C1 segment of cervical spinal cord (tissue), 14 donors: ENCODE measurements around the gene CHID1.

Experiments used
- DNase-seq, 14 donors: peaks; one replicate each; lab custom pipeline; 2025; lab: John Stamatoyannopoulos, UW

Gene CHID1

GRCh38 chr11:933142-933851 is 22.7 kb upstream of the CHID1 start:
- DNase-seq = no peak

DNA sequence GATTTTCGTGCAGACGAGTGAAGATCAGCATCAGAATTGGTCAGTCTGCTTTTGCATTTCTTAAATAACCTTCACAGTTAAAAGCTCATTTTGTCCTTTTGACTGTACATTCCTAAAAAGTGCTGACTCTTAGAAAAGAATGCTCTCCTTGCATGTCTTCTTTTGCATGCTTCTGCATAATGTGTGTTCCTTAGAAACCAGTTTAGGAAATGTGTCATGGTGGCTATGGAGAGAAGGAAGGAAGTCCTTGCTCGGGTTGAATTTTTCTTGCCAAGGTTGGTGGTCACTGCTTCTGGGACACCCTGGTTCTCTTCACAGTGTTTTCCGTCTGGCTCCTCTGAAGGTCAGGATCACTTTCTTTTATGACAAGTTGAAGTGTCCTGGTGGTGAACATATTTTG is 21.8 kb upstream of the CHID1 start:
- no peak for DNase-seq

- DNase-seq = no peak
These were observed 20.8 kb upstream of the CHID1 start for GRCh38 chr11:931385-931784.

DNA sequence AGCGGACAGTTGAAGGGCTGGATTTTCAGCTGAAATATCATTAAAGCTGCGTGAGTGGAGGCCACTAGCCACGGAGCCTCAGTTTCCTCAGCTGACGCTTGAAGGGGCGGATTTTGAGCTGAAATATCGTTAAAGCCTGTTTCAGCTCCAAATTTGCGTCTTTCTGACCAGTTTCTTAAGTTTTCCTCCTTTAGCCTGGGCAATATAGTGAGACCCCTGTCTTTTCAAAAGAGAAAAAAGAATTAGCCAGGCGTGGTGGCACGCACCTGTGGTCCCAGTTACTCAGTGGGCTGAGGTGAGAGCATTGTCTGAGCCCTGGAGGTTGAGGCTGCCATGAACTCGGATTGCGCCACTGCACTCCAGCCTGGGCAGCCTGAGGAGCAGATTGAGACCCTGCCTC is 18.8 kb upstream of the CHID1 start:
- no peak for DNase-seq

- DNase-seq = no peak
These were observed 18.2 kb upstream of the CHID1 start for GRCh38 chr11:928786-929185.

DNA sequence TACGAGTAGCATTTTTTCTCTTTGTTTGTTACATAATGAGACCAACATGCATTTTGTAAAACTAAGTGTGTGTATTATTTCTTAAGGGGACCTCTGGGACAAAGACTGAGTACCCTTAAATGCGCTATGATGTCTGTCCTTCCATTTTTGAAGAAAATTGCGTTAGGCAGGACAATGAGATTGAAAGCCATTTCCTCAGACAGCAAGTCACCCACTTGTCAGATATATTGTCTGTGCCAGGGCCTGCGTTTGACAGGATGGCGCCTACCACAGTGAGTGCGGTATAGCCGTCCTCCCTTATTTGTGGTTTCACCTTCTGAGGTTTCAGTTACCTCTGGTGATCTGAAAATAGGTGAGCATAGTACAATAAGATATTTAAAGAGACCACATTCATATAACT is 17.3 kb upstream of the CHID1 start:
- DNase-seq = no peak

- DNase-seq = peak in 1 of 14 donors; percentile 39
These were observed 15.8 kb upstream of the CHID1 start for GRCh38 chr11:926341-926916.

DNA sequence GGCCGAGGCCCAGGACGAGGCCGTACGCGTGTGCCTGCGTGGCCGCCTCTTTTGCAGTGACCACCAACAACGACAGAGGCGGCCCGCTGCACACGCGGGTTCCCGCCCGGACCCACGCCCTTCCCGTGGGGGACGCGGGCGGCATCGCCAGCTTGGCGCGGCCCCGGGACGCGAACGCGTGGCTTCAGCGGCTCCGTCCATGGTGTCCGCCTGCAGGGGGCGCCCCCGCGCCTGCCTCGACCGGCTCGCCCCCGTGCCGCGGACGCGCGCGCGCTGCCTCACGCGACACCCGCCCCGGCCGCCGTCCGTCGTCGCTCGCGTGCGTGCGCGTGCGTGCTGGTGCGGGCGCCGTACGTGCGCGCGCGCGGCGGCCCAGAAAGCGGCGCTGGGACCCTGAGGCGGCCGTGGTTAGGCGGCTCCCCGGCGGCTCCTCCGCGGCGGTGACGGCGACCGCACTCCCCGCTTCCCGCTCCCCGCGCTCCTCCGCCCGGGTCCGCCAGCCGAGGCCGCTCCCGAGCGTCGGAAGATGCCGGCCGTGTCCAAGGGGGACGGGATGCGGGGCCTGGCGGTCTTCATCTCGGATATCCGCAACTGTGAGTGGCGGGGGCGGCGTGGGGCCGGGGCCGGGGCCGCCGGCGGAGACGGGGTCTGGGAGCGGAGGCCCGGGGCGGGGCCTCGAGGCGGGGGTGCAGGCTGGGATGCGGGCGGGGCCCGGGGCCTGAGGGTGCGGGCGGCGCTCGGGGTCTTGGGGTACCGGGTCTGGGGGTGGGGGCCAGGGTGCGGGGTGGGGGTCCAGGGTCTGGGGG is 15.1 kb upstream of the CHID1 start, which contains the start of gene AP2A2:
Gene AP2A2, plus strand, starts transcription at position 375 of the 806 bp plus-strand sequence. Its CDS starts 152 bp downstream, at position 527.
- DNase-seq = peak in 12 of 14 donors; percentile 28 to 90 (median 56)

GRCh38 chr11:925158-925495 is 14.5 kb upstream of the CHID1 start:
- no peak for DNase-seq

GRCh38 chr11:924406-925157 is 14.0 kb upstream of the CHID1 start:
- DNase-seq = peak in 6 of 14 donors; percentile 32 to 76 (median 52)

- DNase-seq = peak in 5 of 14 donors; percentile 17 to 76 (median 44)
These were observed 13.2 kb upstream of the CHID1 start for GRCh38 chr11:923691-924405.

DNA sequence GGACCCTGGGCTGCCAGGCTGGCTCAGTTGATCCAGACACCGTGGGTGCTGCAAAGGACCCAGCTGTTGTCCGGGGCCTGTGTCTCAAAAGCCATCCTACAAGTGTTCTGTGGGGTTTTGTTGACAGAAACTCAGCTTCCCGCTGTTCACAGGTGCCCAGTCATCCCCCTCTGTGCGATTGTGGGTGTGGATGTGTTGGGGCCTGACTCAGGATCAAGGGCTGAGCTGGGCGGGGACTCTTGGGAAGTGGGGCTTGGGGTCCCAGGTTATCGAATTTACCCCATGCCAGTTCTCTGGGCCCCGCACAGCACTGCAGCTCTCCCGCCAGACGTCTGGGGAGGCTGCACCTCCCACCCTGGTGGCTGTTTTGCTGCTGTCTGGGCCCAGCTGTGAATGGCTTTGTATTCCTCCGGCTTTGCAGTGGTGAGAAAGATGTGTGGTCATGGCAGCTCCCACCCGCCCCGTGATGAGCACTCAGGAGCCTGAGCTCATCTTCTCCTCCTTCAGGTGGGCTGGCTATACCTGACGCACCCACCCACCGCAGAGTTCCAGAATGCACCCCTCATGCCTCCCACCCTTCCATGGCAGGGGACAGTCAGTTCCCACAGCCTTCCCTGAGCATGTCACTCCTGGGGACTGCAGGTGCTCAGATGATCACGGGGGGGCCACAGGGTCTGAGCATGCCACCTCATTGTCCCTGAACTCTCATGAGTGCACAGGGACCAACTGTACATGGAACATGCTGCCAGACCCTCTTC is 11.5 kb upstream of the CHID1 start:
- no peak for DNase-seq

- no peak for DNase-seq
These were observed 6.8 kb upstream of the CHID1 start for GRCh38 chr11:917426-917825.

DNA sequence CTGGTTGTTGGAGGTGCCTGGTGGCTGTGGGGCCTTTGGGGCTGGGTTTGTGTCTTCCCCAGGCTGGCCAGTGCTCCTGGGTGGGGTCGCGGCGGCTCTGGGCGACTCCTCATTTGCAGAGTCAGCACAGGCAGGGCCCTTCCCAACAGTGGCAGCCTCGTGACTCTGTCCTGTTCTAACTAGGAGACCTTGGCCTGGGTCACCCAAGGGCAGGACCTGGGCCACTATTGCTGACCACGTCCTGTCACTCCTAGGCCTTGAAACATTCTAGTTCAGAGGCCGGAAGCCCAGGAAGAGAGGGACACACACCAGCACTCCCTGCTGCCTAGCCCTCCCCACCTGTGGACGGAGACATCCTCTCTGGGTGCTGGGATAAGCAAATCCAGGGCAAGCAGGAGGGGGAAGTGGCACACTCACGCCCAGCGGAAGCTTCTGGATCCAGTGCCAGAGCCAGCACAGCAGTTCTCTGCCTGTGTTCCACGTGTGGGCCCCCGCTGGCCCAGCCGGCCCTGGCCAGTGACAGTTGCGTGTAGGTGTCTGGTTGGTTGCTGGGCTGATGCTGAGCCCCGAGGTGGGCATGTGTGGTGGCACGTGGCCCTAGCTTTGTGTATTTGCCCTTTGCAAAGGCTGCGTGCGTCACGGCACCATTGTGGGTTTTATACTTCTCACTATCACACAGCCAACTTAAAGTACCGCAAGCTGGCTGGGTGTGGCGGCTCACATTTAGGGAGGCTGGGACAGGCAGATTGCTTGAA is 4.3 kb upstream of the CHID1 start:
- peak in 6 of 14 donors; percentile 13 to 41 (median 30) for DNase-seq

- DNase-seq = no peak
These were observed 3.6 kb upstream of the CHID1 start for GRCh38 chr11:914204-914603.

GRCh38 chr11:913043-913442 is 2.4 kb upstream of the CHID1 start:
- no peak for DNase-seq

DNA sequence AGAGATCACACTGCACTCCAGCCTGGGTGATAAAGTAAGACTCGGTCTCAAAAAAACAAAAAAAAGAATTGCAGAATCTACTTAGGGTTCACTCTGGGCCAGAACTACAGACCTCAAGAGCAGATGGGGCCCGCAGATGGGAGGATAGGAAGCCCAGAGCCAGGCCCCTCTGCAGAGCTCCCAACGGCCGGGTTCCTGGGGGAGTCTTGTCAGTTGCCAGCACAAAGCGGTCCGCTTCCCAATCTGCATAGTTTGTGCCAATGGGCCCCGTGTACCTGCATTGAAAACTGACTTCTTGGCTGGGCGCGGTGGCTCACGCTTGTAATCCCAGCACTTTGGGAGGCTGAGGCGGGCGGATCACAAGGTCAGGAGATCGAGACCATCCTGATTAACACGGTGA is 1.7 kb upstream of the CHID1 start:
- no peak for DNase-seq

DNA sequence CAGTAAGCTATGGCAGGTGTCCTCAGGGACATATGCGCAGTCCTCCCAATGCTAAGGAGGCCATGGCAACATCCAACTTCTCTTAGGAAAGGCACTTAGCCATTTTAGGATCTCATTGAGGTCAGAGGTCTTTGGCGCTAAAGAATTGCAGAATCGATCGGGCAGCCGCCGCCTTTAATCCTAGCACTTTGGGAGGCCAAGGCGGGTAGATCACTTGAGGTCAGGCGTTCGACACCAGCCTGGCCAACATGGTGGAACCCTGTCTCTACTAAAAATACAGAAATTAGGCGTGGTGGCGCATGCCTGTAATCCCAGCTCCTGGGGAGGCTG is 1.2 kb upstream of the CHID1 start:
- DNase-seq = no peak

GRCh38 chr11:911031-911889 is 650 bp upstream of the CHID1 start:
- peak in 3 of 14 donors; percentile 46 to 63 (median 56) for DNase-seq
